Kidney epithelial cell (primary cell): Measurements from ENCODE around the gene CCDC154. TPM values are rescaled to one million over a fixed set of nuclear protein-coding genes. Genes with fewer than 3 reads are reported as not detected.

Source experiments
- DNase-seq: peaks from one replicate; pipeline ENCODE4 v3.0.0-alpha.2; 2010; ENCODE audit warnings: low read depth
- H3K27me3 ChIP-seq: 2 replicates; pipeline ENCODE4 v1.6.0; 2011; ENCODE audit warnings: low read length; ENCODE audit not compliant: control insufficient read depth, insufficient read depth
- H3K36me3 ChIP-seq: 2 replicates; pipeline ENCODE4 v1.5.1; 2011; ENCODE audit warnings: low read length; ENCODE audit not compliant: control insufficient read depth, insufficient read depth
- H3K4me3 ChIP-seq: 2 replicates; pipeline ENCODE4 v1.5.1; 2011; ENCODE audit warnings: low read depth, mild to moderate bottlenecking, control low read depth, low read length
- total RNA-seq: library from RNA; depleted of rRNA; stranded (reverse); fragments of >200 nt; gene quantifications from 2 replicates; pipeline ENCODE4 v1.2.3, GENCODE V29; 2015
- TF ChIP-seq, protein P1 (sequence below): IDR thresholded peaks from 2 replicates; pipeline ENCODE4 v1.5.1; 2011; ENCODE audit warnings: mild to moderate bottlenecking, moderate library complexity, low read length, control low read depth, inconsistent platforms; ENCODE audit not compliant: insufficient read depth, poor library complexity, severe bottlenecking

The CCDC154 gene, protein sequence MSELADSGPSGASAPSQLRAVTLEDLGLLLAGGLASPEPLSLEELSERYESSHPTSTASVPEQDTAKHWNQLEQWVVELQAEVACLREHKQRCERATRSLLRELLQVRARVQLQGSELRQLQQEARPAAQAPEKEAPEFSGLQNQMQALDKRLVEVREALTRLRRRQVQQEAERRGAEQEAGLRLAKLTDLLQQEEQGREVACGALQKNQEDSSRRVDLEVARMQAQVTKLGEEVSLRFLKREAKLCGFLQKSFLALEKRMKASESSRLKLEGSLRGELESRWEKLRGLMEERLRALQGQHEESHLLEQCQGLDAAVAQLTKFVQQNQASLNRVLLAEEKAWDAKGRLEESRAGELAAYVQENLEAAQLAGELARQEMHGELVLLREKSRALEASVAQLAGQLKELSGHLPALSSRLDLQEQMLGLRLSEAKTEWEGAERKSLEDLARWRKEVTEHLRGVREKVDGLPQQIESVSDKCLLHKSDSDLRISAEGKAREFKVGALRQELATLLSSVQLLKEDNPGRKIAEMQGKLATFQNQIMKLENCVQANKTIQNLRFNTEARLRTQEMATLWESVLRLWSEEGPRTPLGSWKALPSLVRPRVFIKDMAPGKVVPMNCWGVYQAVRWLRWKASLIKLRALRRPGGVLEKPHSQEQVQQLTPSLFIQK
- total RNA-seq = 0.08 and 0.14 TPM in 2 replicates

DNA sequence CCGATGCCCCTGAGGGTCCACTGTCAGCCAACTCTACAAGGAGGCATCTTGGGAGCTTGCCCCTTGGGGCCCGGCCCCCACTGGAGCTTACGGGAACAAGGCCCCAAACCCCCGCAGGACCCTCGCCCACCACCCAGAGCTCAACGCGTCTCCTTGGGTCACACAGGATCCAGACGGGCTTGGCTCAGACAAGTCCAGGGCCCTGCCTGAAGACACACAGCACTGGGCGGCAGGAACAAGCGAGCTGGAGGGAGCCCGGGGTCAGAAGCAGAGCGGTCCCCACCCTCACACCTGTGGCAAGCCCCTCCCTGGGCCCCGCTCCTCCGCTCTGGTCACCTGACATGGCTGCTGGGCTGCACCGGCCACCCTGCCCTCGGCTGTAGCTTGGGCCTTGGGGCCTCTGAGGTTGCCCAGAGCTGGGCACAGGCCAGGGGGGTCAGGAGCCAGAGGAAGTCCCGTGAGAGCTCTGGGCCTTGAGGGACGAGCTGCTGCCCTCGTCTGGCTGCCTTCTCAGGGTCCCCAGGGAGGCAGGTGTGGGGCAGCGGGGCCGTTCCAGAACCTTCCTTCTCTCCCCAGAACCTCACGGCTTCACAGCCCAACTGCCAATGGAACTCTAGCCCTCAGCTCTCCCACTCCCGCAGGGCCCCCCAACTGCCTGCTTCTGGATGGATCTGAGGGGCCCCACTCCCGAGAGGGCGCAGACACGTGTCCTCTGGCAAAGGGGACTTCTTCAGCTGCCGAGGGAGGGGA, at the start of gene CCDC154:
Gene CCDC154 (minus strand): TSS at position 577 of the 750 bp plus-strand sequence. CDS start 234 bp downstream, at position 343.
- H3K36me3 ChIP-seq = no peaks in the 10 kb centered on the region
- H3K27me3 ChIP-seq = no peaks in the 10 kb centered on the region
- TF ChIP-seq, protein P1, sequence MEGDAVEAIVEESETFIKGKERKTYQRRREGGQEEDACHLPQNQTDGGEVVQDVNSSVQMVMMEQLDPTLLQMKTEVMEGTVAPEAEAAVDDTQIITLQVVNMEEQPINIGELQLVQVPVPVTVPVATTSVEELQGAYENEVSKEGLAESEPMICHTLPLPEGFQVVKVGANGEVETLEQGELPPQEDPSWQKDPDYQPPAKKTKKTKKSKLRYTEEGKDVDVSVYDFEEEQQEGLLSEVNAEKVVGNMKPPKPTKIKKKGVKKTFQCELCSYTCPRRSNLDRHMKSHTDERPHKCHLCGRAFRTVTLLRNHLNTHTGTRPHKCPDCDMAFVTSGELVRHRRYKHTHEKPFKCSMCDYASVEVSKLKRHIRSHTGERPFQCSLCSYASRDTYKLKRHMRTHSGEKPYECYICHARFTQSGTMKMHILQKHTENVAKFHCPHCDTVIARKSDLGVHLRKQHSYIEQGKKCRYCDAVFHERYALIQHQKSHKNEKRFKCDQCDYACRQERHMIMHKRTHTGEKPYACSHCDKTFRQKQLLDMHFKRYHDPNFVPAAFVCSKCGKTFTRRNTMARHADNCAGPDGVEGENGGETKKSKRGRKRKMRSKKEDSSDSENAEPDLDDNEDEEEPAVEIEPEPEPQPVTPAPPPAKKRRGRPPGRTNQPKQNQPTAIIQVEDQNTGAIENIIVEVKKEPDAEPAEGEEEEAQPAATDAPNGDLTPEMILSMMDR = no peak
- no peak within 1 kb of the TSS for H3K4me3 ChIP-seq
- no peak for DNase-seq

DNA sequence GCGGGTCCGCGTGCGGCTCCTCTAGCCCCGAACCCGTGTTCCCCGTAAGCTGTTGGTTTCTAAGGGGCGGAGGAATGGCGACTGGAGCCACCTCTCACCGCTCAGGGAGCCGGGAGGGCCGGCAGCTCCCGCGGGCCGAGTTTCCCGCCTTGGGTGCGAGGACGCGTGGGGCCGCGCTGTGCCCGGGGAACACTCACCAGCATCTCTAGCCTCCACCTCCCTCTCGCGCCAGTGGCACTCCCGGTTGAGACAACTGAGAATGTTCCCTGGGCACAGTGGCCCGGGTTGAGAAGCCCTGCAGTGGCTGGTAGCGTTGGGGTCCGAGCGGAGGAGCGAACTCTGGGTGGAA, 49.4 kb upstream of the CCDC154 start:
- no peak for DNase-seq
- TF ChIP-seq, protein P1 = no peak

DNA sequence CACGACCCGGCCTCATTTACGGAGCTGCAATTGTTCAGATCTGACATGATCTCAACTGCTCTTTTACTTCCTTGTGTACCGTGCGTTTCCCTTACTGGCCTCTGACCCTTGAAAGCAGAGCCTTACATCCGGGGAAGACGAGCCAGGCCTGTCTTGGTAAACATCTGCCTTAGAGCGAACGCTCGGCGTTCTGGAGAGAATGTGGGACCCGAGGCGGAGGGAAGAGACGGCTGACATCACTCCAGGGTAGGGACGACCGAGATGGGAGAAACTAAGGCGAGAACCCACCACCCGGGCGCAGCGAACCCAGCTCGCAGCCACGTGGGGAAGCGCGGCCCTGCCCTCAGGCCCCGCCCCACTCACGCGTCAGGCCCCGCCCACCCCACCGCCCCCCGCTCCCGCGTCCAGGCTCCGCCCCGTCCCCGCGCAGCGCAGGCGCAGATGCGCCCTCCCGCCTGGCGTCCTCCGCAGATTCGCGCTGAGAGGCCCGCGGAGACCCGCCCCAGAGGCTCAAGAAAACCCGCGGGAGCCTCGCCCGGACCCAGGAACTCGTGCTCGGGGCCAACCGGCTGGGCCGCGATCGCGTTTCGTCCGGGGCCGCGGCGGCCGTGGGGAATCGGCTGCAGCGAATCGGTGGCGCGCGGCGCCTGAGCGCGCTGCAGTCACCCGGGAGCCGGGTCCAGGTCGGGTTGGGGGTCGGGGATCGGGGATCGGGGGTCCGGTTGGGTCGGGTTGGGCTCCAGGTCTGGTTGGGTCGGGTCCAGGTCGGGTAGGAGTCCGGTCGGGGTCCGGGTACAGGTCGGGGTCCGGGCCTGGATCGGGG, 48.8 kb upstream of the CCDC154 start, which contains the start of gene TELO2:
Gene TELO2 (plus strand): TSS at position 438 of the 823 bp plus-strand sequence. CDS start 922 bp downstream, outside the sequence.
- peak within 1 kb of the TSS; percentile 85 for H3K4me3 ChIP-seq
- no peak for DNase-seq
- no peaks in the 10 kb centered on the region for H3K36me3 ChIP-seq
- H3K27me3 ChIP-seq = no peaks in the 10 kb centered on the region
- TF ChIP-seq, protein P1 = no peak

More for the DNA sequence above, 49.4 kb upstream of the CCDC154 start:
- no peaks in the 10 kb centered on the region for H3K27me3 ChIP-seq
- H3K4me3 ChIP-seq = peak overlapping the region; percentile 85
- H3K36me3 ChIP-seq = no peaks in the 10 kb centered on the region

GRCh38 chr16:1492082-1492922, 47.9 kb upstream of the CCDC154 start:
- Histone ChIP-seq H3K27me3 (no peaks in the 10 kb centered on the region), H3K36me3 (no peaks in the 10 kb centered on the region), H3K4me3 (peak overlapping the region; percentile 85)
- TF ChIP-seq, protein P1 = no peak
- DNase-seq = no peak
